Epithelial cell of proximal tubule (primary cell): Measurements from ENCODE around the gene TMX4. TPM values are rescaled to one million over a fixed set of nuclear protein-coding genes. Genes with fewer than 3 reads are reported as not detected.

Source experiments
- DNase-seq: peaks from one replicate; pipeline ENCODE4 v3.0.0-alpha.2; 2011; ENCODE audit warnings: low read depth
- H3K4me3 ChIP-seq: 2 replicates; pipeline ENCODE4 v1.5.1; 2011; ENCODE audit warnings: low read depth, mild to moderate bottlenecking, low read length
- total RNA-seq: library from RNA; depleted of rRNA; stranded (reverse); fragments of >200 nt; gene quantifications from 2 replicates; pipeline ENCODE4 v1.2.3, GENCODE V29; 2015
- TF ChIP-seq, protein P1 (sequence below): conservative IDR thresholded peaks from 2 replicates; pipeline ENCODE4 v1.5.1; 2012; ENCODE audit warnings: low read depth, mild to moderate bottlenecking, low read length

Gene TMX4, protein sequence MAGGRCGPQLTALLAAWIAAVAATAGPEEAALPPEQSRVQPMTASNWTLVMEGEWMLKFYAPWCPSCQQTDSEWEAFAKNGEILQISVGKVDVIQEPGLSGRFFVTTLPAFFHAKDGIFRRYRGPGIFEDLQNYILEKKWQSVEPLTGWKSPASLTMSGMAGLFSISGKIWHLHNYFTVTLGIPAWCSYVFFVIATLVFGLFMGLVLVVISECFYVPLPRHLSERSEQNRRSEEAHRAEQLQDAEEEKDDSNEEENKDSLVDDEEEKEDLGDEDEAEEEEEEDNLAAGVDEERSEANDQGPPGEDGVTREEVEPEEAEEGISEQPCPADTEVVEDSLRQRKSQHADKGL
- total RNA-seq = 15.3 and 23.5 TPM in 2 replicates

DNA sequence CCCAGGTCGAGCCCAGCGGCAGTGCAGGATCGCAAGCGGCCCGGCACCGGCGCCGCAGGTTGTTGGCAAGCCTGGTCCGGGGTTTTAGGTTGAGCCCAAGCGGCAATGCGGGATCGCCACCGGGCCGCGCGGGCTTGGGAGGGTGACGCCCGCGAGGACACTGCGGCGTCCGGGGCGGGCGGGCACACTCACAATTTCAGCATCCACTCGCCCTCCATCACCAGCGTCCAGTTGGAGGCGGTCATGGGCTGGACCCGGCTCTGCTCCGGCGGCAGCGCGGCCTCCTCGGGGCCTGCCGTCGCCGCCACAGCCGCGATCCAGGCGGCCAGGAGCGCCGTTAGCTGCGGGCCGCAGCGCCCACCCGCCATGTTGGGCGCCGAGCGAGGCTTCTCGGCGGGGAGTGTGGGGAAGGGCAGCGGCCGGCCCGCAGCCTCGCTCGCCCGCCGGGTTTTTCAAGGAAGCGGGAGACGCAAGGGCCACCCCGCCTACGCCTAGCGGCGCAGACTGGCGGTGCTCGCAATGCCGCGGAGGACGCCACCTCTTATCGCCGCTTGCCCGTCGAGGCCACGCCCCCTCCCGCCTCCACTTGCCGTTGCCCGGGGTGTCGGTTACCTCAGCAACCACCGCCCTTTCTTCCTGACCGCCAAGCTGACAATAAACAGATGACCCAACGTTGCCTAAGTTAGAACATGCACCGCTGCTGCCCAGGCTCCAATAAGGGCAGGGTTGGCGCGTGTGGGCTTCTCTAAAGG lies at the start of gene TMX4:
Gene TMX4 (minus strand): TSS at position 516 of the 752 bp plus-strand sequence. CDS start 148 bp downstream, at position 368.
- TF ChIP-seq, protein P1, sequence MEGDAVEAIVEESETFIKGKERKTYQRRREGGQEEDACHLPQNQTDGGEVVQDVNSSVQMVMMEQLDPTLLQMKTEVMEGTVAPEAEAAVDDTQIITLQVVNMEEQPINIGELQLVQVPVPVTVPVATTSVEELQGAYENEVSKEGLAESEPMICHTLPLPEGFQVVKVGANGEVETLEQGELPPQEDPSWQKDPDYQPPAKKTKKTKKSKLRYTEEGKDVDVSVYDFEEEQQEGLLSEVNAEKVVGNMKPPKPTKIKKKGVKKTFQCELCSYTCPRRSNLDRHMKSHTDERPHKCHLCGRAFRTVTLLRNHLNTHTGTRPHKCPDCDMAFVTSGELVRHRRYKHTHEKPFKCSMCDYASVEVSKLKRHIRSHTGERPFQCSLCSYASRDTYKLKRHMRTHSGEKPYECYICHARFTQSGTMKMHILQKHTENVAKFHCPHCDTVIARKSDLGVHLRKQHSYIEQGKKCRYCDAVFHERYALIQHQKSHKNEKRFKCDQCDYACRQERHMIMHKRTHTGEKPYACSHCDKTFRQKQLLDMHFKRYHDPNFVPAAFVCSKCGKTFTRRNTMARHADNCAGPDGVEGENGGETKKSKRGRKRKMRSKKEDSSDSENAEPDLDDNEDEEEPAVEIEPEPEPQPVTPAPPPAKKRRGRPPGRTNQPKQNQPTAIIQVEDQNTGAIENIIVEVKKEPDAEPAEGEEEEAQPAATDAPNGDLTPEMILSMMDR = no peak
- DNase-seq = no peak
- peak within 1 kb of the TSS; percentile 70 for H3K4me3 ChIP-seq

DNA sequence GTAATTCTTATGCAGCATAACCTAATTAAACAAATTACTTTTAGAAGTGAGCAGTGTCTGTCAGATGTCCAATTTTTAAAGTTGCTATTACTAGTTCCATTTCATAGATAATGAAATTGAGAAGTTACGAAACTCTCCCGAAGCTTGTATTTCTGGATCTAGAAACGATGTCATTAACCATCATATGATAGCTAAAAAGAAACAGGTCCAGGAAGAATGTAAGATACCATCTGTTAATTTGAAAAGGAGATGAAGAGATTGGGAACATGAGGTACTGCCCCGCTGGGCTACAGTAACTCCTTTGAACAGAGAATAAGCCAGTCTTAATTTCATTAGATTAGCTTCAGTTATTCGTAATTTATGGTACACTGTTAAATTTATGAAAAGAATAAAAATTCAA lies 47.5 kb upstream of the TMX4 start:
- DNase-seq = no peak
- TF ChIP-seq, protein P1 = no peak
- H3K4me3 ChIP-seq = no peak overlapping the region

DNA sequence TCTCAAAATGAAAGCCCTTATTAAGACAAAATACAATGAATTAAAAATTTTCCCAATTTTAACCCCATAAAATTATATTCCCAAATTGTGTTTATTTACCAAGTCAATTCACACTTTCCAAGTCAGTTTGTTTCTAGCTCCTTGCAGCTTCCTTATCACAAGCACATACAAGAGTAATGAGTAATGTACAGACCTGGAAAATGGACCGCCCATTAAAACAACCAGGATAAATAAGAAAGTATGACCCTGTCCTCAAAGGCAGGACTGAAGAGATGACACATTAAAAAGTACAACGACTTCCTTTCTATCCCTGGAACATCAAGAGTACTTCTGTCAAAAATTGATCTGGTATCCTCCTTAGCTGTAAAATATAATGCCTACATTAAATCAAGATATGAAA lies 47.1 kb upstream of the TMX4 start:
- TF ChIP-seq, protein P1 = no peak
- no peak for DNase-seq
- H3K4me3 ChIP-seq = no peak overlapping the region

DNA sequence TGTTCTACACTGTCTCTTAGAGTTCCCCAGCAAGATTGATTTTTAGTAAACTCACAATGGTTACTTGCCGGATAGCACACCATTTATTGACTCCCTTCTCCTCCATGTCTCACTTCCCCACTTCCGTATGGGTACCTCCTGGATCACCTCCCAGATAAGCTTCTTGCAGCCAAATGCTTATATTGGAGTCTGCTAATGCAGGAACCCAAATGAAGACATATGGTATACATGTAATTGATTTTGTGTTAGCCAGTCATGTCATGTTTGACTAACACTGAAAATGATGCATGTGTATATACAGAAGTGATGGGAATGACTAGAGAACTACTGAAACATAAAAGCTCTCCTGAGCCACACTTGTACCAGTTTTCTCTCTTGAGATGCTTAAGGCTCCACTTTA lies 46.1 kb upstream of the TMX4 start:
- TF ChIP-seq, protein P1 = no peak
- DNase-seq = no peak

DNA sequence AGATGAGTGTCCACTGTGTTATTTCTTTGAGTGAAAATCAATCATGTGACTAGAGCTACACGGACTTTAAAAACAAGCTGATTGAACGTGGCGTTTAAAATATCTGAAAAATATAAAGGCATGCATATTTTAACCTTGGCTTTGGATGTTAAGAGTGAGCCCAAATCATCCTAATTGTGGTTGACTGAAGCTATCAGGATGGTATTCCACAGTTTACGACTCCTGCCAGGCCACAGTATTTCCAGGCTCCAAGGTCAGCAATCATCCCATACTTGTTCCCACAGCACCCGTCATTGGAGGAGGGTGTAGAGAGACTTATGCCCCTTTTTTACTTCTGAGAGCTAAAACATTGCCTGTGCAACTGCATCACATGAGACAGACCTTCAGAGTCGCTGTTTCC lies 43.2 kb upstream of the TMX4 start:
- no peak overlapping the region for H3K4me3 ChIP-seq
- no peak for DNase-seq
- TF ChIP-seq, protein P1 = no peak

More for the DNA sequence above, 46.1 kb upstream of the TMX4 start:
- H3K4me3 ChIP-seq = no peak overlapping the region

DNA sequence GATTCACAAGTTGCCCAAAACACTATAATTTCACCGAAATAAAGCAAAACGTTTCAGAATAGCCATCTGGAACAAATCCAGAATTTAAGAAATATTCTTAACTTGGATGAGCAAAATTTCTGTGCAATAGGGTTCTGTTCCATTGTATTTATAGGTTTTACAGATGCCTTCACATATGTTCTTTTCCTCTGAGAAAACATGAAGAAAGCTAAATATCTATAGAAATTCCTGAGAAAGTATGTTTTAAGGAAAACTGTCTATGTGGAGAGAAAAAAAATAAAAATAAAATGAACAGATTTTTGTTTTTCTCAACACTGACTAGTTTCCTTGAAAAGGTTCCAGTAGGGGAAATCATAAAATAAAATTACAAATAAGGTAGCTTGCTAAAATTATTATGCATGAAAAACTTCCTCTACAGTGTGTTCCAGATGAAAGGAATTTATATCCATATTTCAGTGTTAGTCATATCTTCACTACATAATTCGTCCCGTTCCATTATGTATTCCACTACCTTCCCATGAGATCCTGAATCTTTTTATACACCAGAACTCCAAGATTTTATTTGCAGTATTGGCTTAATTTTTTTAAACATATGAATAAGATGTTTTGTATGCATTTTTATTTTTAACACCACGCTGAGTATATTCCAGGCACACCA lies 42.4 kb upstream of the TMX4 start:
- no peak overlapping the region for H3K4me3 ChIP-seq
- DNase-seq = no peak
- TF ChIP-seq, protein P1 = no peak
